HCT116 (cell line): ENCODE data around the gene CASTOR1. TPM values are rescaled to one million over a fixed set of nuclear protein-coding genes. Genes with fewer than 3 reads are reported as not detected.

Source experiments
- ATAC-seq: fragments of 200-7000 bp; cut with Tn5 transposase; 2 replicates; pipeline ENCODE4 v1.9.1; 2020; ENCODE audit warnings: mild to moderate bottlenecking, moderate library complexity
- BruUV-seq: library from RNA; stranded (reverse); fragments of 400-500 nt; replicated peaks from 2 replicates; lab custom pipeline; 2021; lab: Mats Ljungman, UMichigan
- CTCF ChIA-PET: fragments of 300-600 bp; sonication (Branson Sonifier 250); formaldehyde crosslinking; loops from one replicate; lab custom pipeline; 2021; ENCODE audit warnings: antibody characterized with exemption; lab: Charles Lee
- POLR2A ChIA-PET: fragments of 300-600, 350-600 bp; sonication (Branson Sonifier 250); formaldehyde crosslinking; loops from one replicate; lab custom pipeline; 2021; ENCODE audit warnings: antibody characterized with exemption; lab: Charles Lee
- RAD21 ChIA-PET, 2 experiments: fragments of 300-600 bp; sonication (Branson Sonifier 250); formaldehyde crosslinking; loops; one replicate each; lab custom pipeline; 2023; ENCODE audit warnings: low total read pairs in 2 of 2; ENCODE audit not compliant: uncharacterized antibody in 2 of 2, unreplicated experiment in 2 of 2, low non-redundant PET in 1 of 2; lab: Charles Lee
- DNase-seq: peaks from one replicate; pipeline ENCODE4 v3.0.0-alpha.2; 2010; ENCODE audit warnings: low read depth, low spot score
- H2AFZ ChIP-seq: fragments of 200-600 bp; shearing (Covaris generic), sonication (generic); 2 replicates; pipeline ENCODE4 v1.6.1; 2017; ENCODE audit warnings: low read depth, mixed run types, mixed read lengths, antibody characterized with exemption, low read length; ENCODE audit not compliant: poor library complexity, severe bottlenecking
- H3K27ac ChIP-seq: 2 replicates; pipeline ENCODE4 v1.5.1; 2012; ENCODE audit warnings: low read depth, low read length
- H3K27me3 ChIP-seq: fragments of 200-600 bp; sonication (generic); 2 replicates; pipeline ENCODE4 v1.6.1; 2016; ENCODE audit warnings: mixed run types, low read length, mixed read lengths; ENCODE audit not compliant: insufficient read depth
- H3K36me3 ChIP-seq, 2 experiments: fragments of 200-500 bp in 1 of 2; fragments of 200-600 bp in 1 of 2; sonication (Bioruptor generic) in 1 of 2; sonication (generic) in 1 of 2; 2 replicates each; pipeline versions ENCODE4 v1.5.1 to v1.6.1; 2014 to 2016; ENCODE audit warnings: low read length in 2 of 2, inconsistent platforms in 1 of 2, mixed read lengths in 1 of 2, mixed run types in 1 of 2; ENCODE audit not compliant: insufficient read depth in 2 of 2, control insufficient read depth in 1 of 2
- H3K4me1 ChIP-seq, 2 experiments: fragments of 200-600 bp in 1 of 2; sonication (generic) in 1 of 2; 2 replicates each; pipeline versions ENCODE4 v1.5.1 to v1.6.1; 2012 to 2017; ENCODE audit warnings: low read length in 2 of 2, inconsistent platforms in 1 of 2, mild to moderate bottlenecking in 1 of 2, mixed read lengths in 1 of 2, mixed run types in 1 of 2, moderate library complexity in 1 of 2; ENCODE audit not compliant: insufficient read depth in 2 of 2, control insufficient read depth in 1 of 2
- H3K4me2 ChIP-seq: fragments of 200-600 bp; sonication (generic); 2 replicates; pipeline ENCODE4 v1.6.1; 2017; ENCODE audit warnings: mixed run types, low read length, mixed read lengths
- H3K4me3 ChIP-seq, 2 experiments: fragments of 200-600 bp in 1 of 2; sonication (generic) in 1 of 2; replicated peaks in 1 of 2; 2 replicates each; pipeline ENCODE4 v1.5.1; 2011 to 2016; ENCODE audit warnings: low read length in 2 of 2, control low read depth in 1 of 2, low read depth in 1 of 2, mild to moderate bottlenecking in 1 of 2, mixed read lengths in 1 of 2, mixed run types in 1 of 2
- H3K79me2 ChIP-seq: fragments of 200-600 bp; sonication (generic); 2 replicates; pipeline ENCODE4 v1.6.1; 2017; ENCODE audit warnings: mild to moderate bottlenecking, mixed run types, low read length, moderate library complexity, mixed read lengths; ENCODE audit not compliant: insufficient read depth
- H3K9ac ChIP-seq: fragments of 200-600 bp; sonication (generic); 2 replicates; pipeline ENCODE4 v1.6.1; 2016; ENCODE audit warnings: low read length, mixed read lengths
- H3K9me2 ChIP-seq: fragments of 200-600 bp; sonication (generic), shearing (Covaris generic); 2 replicates; pipeline ENCODE4 v1.6.1; 2017; ENCODE audit warnings: mixed run types, mild to moderate bottlenecking, moderate library complexity; ENCODE audit not compliant: insufficient read depth
- H3K9me3 ChIP-seq, 2 experiments: fragments of 200-500 bp in 1 of 2; fragments of 200-600 bp in 1 of 2; sonication (Bioruptor generic) in 1 of 2; sonication (generic) in 1 of 2; 2 replicates each; pipeline ENCODE4 v1.6.1; 2014 to 2017; ENCODE audit warnings: low read length in 2 of 2, mixed read lengths in 2 of 2, inconsistent platforms in 1 of 2, low read depth in 1 of 2, mild to moderate bottlenecking in 1 of 2, mixed run types in 1 of 2, moderate library complexity in 1 of 2; ENCODE audit not compliant: control insufficient read depth in 1 of 2, insufficient read depth in 1 of 2
- H4K20me1 ChIP-seq: fragments of 200-600 bp; sonication (generic), shearing (Covaris generic); 2 replicates; pipeline ENCODE4 v1.6.1; 2017; ENCODE audit warnings: mixed run types, mild to moderate bottlenecking, moderate library complexity; ENCODE audit not compliant: insufficient read depth
- ATF3 ChIP-seq: IDR thresholded peaks from 2 replicates; pipeline ENCODE4 v1.6.1; 2012
- CBX3 ChIP-seq: IDR thresholded peaks from 2 replicates; pipeline ENCODE4 v1.6.1; 2012; ENCODE audit warnings: low read depth
- EGR1 ChIP-seq: IDR thresholded peaks from 2 replicates; pipeline ENCODE4 v1.6.1; 2012; ENCODE audit warnings: low read depth
- ELF1 ChIP-seq: IDR thresholded peaks from 2 replicates; pipeline ENCODE4 v1.6.1; 2012; ENCODE audit warnings: low read depth, borderline replicate concordance
- EZH2phosphoT487 ChIP-seq: fragments of 200-600 bp; IDR thresholded peaks from 2 replicates; pipeline ENCODE4 v1.6.1; 2018; ENCODE audit warnings: antibody characterized with exemption, borderline replicate concordance
- JUND ChIP-seq: IDR thresholded peaks from 2 replicates; pipeline ENCODE4 v1.6.1; 2012
- MAX ChIP-seq: IDR thresholded peaks from 2 replicates; pipeline ENCODE4 v1.6.1; 2012
- POLR2A ChIP-seq: IDR thresholded peaks from 2 replicates; pipeline ENCODE4 v1.7.0; 2011; ENCODE audit warnings: borderline replicate concordance; ENCODE audit not compliant: insufficient read depth, insufficient read length; ENCODE audit errors: extremely low read depth
- POLR2AphosphoS5 ChIP-seq: IDR thresholded peaks from 2 replicates; pipeline ENCODE4 v1.6.1; 2011; ENCODE audit warnings: mild to moderate bottlenecking, low read depth, low read length, moderate library complexity
- RAD21 ChIP-seq: IDR thresholded peaks from 2 replicates; pipeline ENCODE4 v1.6.1; 2012; ENCODE audit warnings: low read depth, mild to moderate bottlenecking
- REST ChIP-seq: IDR thresholded peaks from 2 replicates; pipeline ENCODE4 v1.6.1; 2012; ENCODE audit warnings: low read depth
- SIN3A ChIP-seq: IDR thresholded peaks from 2 replicates; pipeline ENCODE4 v1.6.1; 2012; ENCODE audit warnings: low read depth
- SP1 ChIP-seq: IDR thresholded peaks from 2 replicates; pipeline ENCODE4 v1.6.1; 2012; ENCODE audit warnings: low read depth
- SRF ChIP-seq: IDR thresholded peaks from 2 replicates; pipeline ENCODE4 v1.6.1; 2012; ENCODE audit warnings: low read depth
- TCF7L2 ChIP-seq: IDR thresholded peaks from 2 replicates; pipeline ENCODE4 v1.7.0; 2011; ENCODE audit warnings: borderline replicate concordance, inconsistent platforms; ENCODE audit not compliant: insufficient read depth, insufficient read length; ENCODE audit errors: extremely low read depth
- YY1 ChIP-seq: IDR thresholded peaks from 2 replicates; pipeline ENCODE4 v1.6.1; 2011; ENCODE audit warnings: low read length, low read depth, moderate library complexity, mild to moderate bottlenecking; ENCODE audit not compliant: insufficient replicate concordance; ENCODE audit errors: extremely low read depth
- ZFX ChIP-seq: fragments of 450-650 bp; IDR thresholded peaks from 2 replicates; pipeline ENCODE4 v1.6.1; 2017
- ZNF274 ChIP-seq: fragments of 200-500 bp; sonication (Bioruptor generic); IDR thresholded peaks from 2 replicates; pipeline ENCODE4 v1.6.1; 2014; ENCODE audit warnings: mild to moderate bottlenecking, low read depth, low read length, inconsistent platforms
- intact Hi-C: fragments of 100-400 bp; cut with micrococcal nuclease; formaldehyde crosslinking; loops from 2 replicates; pipeline ENCODE4 v1.10.0; 2022
- total RNA-seq: library from RNA; stranded (reverse); gene quantifications from one replicate; pipeline ENCODE4 v1.2.1, GENCODE V29; 2021; ENCODE audit not compliant: unreplicated experiment

The CASTOR1 gene
- total RNA-seq, 1 experiment from 2014 or later: 6.5 TPM

GRCh38 chr22:30325724-30326254, 36.5 kb upstream of the CASTOR1 start:
- no peaks in the 10 kb centered on the region for H4K20me1 ChIP-seq
- H3K4me3 ChIP-seq: peak overlapping the region; percentile 69 to 78
- no TSS peak for BruUV-seq
- peaks cover 26 to 39% of the 10 kb centered on the region in 2 experiments for H3K4me1 ChIP-seq
- peaks cover 0 to 5% of the 10 kb centered on the region in 2 experiments; a peak in 1 of 4 replicates for H3K36me3 ChIP-seq
- peak overlapping the region; percentile 93 for H3K4me2 ChIP-seq
- ChIA-PET CTCF (interaction anchor here (6.4 kb wide), 1 partner anchor 36 kb away, joined by 81 read pairs; the partner anchor contains the start of gene CASTOR1), POLR2A (interaction anchor here (0.7 kb wide), 1 partner anchor 206 kb away, joined by 3 read pairs; no protein-coding TSS in a partner anchor), RAD21 (interaction anchor here in 1 of 2 experiments (3.4 kb wide), 1 partner anchor 38 kb away, joined by 21 read pairs; no protein-coding TSS in a partner anchor)
- no peak for DNase-seq
- H3K9me2 ChIP-seq: no peaks in the 10 kb centered on the region
- peaks cover 4% of the 10 kb centered on the region; the same call in 1 of the 2 replicates for H3K79me2 ChIP-seq
- no peak for ATAC-seq
- H3K27me3 ChIP-seq: no peaks in the 10 kb centered on the region
- H3K9me3 ChIP-seq: no peaks in the 10 kb centered on the region
- H2AFZ ChIP-seq: no peak overlapping the region
- TF ChIP-seq ZNF274 (no peak), JUND (no peak), POLR2AphosphoS5 (no peak), MAX (no peak), CBX3 (no peak), EGR1 (no peak), YY1 (no peak), SRF (no peak), POLR2A (no peak), SP1 (no peak), ELF1 (no peak), ZFX (no peak), TCF7L2 (no peak), SIN3A (no peak), ATF3 (no peak), EZH2phosphoT487 (no peak), REST (no peak), RAD21 (no peak)
- peak overlapping the region; percentile 16; the same call in 1 of the 2 replicates for H3K27ac ChIP-seq
- H3K9ac ChIP-seq: peak overlapping the region; percentile 67
- intact Hi-C loops: no loop called here
